NB4 (cell line): ENCODE measurements around the gene IL17RE.

Experiments
- CTCF ChIP-seq: IDR thresholded peaks from one replicate; pipeline ENCODE4 v1.5.1; 2012; ENCODE audit warnings: low read depth, low read length
- MAX ChIP-seq: IDR thresholded peaks from 2 replicates; pipeline ENCODE4 v1.6.1; 2011; ENCODE audit warnings: low read depth, low read length
- MYC ChIP-seq: IDR thresholded peaks from 2 replicates; pipeline ENCODE4 v1.6.1; 2011; ENCODE audit warnings: low read depth, low read length
- POLR2A ChIP-seq: IDR thresholded peaks from 2 replicates; pipeline ENCODE4 v1.6.1; 2011; ENCODE audit warnings: mild to moderate bottlenecking; ENCODE audit not compliant: insufficient read length; ENCODE audit errors: extremely low read depth

- TF ChIP-seq CTCF (no peak), POLR2A (no peak), MAX (no peak), MYC (no peak)
Measured at GRCh38 chr3:9855594-9855993, 47.1 kb upstream of the IL17RE start.
